ENCODE results near the gene PTPRM. TPM values are rescaled to one million over a fixed set of nuclear protein-coding genes. Genes with fewer than 3 reads are reported as not detected.

Gene PTPRM
- total and polyA plus RNA-seq, 2 of the 8 experiments (the other 6 are each of a cell fraction or from before 2014, with no cell fraction given): 4.1 to 7.0 TPM

GRCh38 chr18:7900091-7900490, 333.0 kb downstream of the PTPRM start:
- Histone ChIP-seq H3K4me1 (replicated peaks in 1 of 4; ENCODE audit: control insufficient read depth in 3 of 4, insufficient read depth in 4 of 4, low read length in 3 of 4) (peaks cover 0 to 5% (median 3%) of the 10 kb centered on the region in 4 experiments; a peak in 2 of 7 replicates), H2BK20ac (ENCODE audit: low read length) (no peak overlapping the region), H2AK5ac (ENCODE audit: low read depth, low read length) (no peak overlapping the region), H3K79me1 (ENCODE audit: low read depth, low read length) (no peaks in the 10 kb centered on the region), H3K14ac (ENCODE audit: insufficient read length) (no peak overlapping the region), H2BK12ac (ENCODE audit: low read depth, low read length) (no peak overlapping the region), H2BK120ac (replicated peaks; ENCODE audit: low read depth, low read length) (no peak overlapping the region), H3K4me2 (ENCODE audit: insufficient read depth in 1 of 2, low read depth in 2 of 2, low read length in 2 of 2) (no peak overlapping the region), H4K5ac (ENCODE audit: insufficient read length, low read depth, low read length) (no peak overlapping the region), H3K9me3 (ENCODE audit: insufficient read depth in 2 of 2, low read depth in 1 of 2, low read length in 1 of 2) (no peaks in the 10 kb centered on the region), H3K23me2 (ENCODE audit: low read depth, low read length) (no peaks in the 10 kb centered on the region), H3K27ac (ENCODE audit: low read depth, low read length) (no peak overlapping the region), H4K20me1 (replicated peaks in 1 of 2; ENCODE audit: control insufficient read depth in 1 of 2, insufficient read depth in 2 of 2, low read length in 2 of 2) (no peaks in the 10 kb centered on the region), H4K91ac (replicated peaks; ENCODE audit: insufficient read length, low read length) (no peak overlapping the region), H4K8ac (ENCODE audit: extremely low read depth, insufficient read depth, low read length) (no peak overlapping the region), H3K4me3 (ENCODE audit: extremely low read depth in 1 of 4, insufficient read depth in 2 of 4, low read depth in 3 of 4, low read length in 4 of 4) (no peak overlapping the region), H3K79me2 (ENCODE audit: control insufficient read depth in 1 of 2, insufficient read depth in 2 of 2, low read length in 2 of 2) (no peaks in the 10 kb centered on the region), H3K56ac (replicated peaks; ENCODE audit: insufficient read length, low read depth, low read length) (no peak overlapping the region), H3K4ac (replicated peaks; ENCODE audit: insufficient read length, low read depth, low read length) (no peak overlapping the region), H2BK5ac (ENCODE audit: low read depth, low read length) (no peak overlapping the region), H3K9ac (replicated peaks in 1 of 4; ENCODE audit: extremely low read depth in 1 of 4, low read depth in 3 of 4, low read length in 3 of 4) (no peak overlapping the region), H2AFZ (ENCODE audit: low read length) (no peak overlapping the region), H3K27me3 (replicated peaks in 1 of 4; ENCODE audit: control insufficient read depth in 3 of 4, extremely low read depth in 1 of 4, insufficient read depth in 3 of 4, low read length in 3 of 4) (no peaks in the 10 kb centered on the region), H2BK15ac (ENCODE audit: low read length) (no peak overlapping the region), H3K36me3 (ENCODE audit: control insufficient read depth in 2 of 4, insufficient read depth in 4 of 4, low read length in 3 of 4) (no peaks in the 10 kb centered on the region), H3K18ac (ENCODE audit: extremely low read depth, low read length) (no peak overlapping the region), H3K23ac (ENCODE audit: insufficient read length) (no peak overlapping the region)
- TF ChIP-seq CBX5 (IDR thresholded peaks at IDR 0.05; ENCODE audit: low read depth, low read length): no peak
- TF ChIP-seq EZH2 (IDR thresholded peaks at IDR 0.05; ENCODE audit: low read depth, low read length, severe bottlenecking): no peak
- no peak for TF ChIP-seq ZNF274 (IDR thresholded peaks at IDR 0.05; ENCODE audit: borderline replicate concordance, extremely low read depth, low read length)
- no peak for TF ChIP-seq POLR2A (IDR thresholded peaks at IDR 0.05; ENCODE audit: control extremely low read depth in 1 of 2, low read depth in 2 of 2, low read length in 2 of 2)
- no peak for TF ChIP-seq CTCF (IDR thresholded peaks at IDR 0.05; ENCODE audit: control extremely low read depth in 1 of 3, insufficient read depth in 1 of 3, low read depth in 1 of 3, low read length in 3 of 3)
- 94% methylated on average over 5 of the region's 5 CpGs; no CpG with 5 or more reads in 1 of the 2 experiments for WGBS, 2 experiments (ENCODE audit: extremely low coverage in 1 of 2, insufficient coverage in 1 of 2, insufficient read length in 1 of 2, insufficient replicate concordance in 2 of 2, low coverage in 1 of 2, low lambda C conversion rate in 2 of 2, missing lambda C conversion rate in 1 of 2)
- CTCF ChIA-PET (ENCODE audit: partially characterized antibody): interaction anchor here (0.7 kb wide), 2 partner anchors 101 to 549 kb away, joined by 3 read pairs; no protein-coding TSS in a partner anchor
- no peak for DNase-seq (ENCODE audit: low read depth in 1 of 2, low spot score in 2 of 2)
- POLR2A ChIA-PET (ENCODE audit: partially characterized antibody): no interaction called here
- no peak for FAIRE-seq
